Lower leg skin (tissue), 4 donors: Measurements from ENCODE around the gene INSYN2B. TPM values are rescaled to one million over a fixed set of nuclear protein-coding genes. Genes with fewer than 3 reads are reported as not detected.

Experiments
- DNase-seq, 2 donors: peaks; one replicate each; pipeline ENCODE4 v3.0.0-alpha.2; 2019; ENCODE audit warnings: low spot score in 2 of 2
- H3K4me3 ChIP-seq: fragments of 200-600 bp; sonication (generic); 2 replicates; pipeline ENCODE4 v1.5.1; 2017; ENCODE audit warnings: mild to moderate bottlenecking, low read depth; ENCODE audit not compliant: poor library complexity, severe bottlenecking
- CTCF ChIP-seq, 3 donors: fragments of 450-650 bp; IDR thresholded peaks; one replicate each; pipeline ENCODE4 v1.5.1; 2016; ENCODE audit warnings: antibody characterized with exemption in 3 of 3, mild to moderate bottlenecking in 3 of 3, moderate library complexity in 2 of 3
- POLR2A ChIP-seq, 2 donors: fragments of 450-650 bp; IDR thresholded peaks; one replicate each; pipeline ENCODE4 v1.6.1; 2016 to 2017; ENCODE audit warnings: antibody characterized with exemption in 2 of 2, mild to moderate bottlenecking in 1 of 2, moderate library complexity in 1 of 2
- WGBS, 2 donors: methylation state at CpG; one replicate each; pipeline ENCODE4 v1.1.5; 2018; 5-methylcytosine and 5-hydroxymethylcytosine counted together
- intact Hi-C: fragments of 100-400 bp; cut with DNase I; formaldehyde crosslinking; loops from one replicate; pipeline ENCODE4 v1.15.0; 2023; ENCODE audit warnings: low total_unique reads
- total RNA-seq, 4 donors: library from RNA; depleted of rRNA; stranded (reverse); fragments of >200 nt; gene quantifications; one replicate each; pipeline ENCODE4 v1.1.0, GENCODE V29; 2016

INSYN2B gene
- total RNA-seq, 4 donors from 2014 or later, result 0.15 to 2.0 (median 0.82) TPM

DNA sequence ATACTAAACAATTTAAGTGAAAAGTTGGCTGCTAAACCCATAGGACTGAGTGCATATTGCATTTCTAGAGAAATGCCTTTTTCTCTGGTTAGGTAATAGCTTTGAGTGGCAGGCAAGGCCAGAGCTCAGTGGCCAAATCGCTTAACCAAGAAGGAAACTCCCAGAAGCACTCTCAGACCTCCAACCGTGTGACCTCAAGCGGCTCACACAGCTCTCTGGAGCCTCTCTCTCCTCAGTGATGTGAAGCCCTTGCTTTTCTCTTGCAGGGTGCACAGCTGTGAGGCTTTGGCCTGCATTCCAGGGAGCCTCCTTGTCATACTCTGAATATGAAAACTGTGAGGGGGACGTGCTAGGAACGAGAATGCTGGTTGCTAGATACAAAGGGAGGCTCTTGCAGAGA, 106.7 kb downstream of the INSYN2B start:
- WGBS, 2 donors, result 63 to 81% methylated on average over 5 of the region's 5 CpGs
- no peak for DNase-seq
- intact Hi-C loops, result no loop called here
- TF ChIP-seq POLR2A (IDR thresholded peaks at IDR 0.05), result no peak
- no peak overlapping the region for H3K4me3 ChIP-seq

DNA sequence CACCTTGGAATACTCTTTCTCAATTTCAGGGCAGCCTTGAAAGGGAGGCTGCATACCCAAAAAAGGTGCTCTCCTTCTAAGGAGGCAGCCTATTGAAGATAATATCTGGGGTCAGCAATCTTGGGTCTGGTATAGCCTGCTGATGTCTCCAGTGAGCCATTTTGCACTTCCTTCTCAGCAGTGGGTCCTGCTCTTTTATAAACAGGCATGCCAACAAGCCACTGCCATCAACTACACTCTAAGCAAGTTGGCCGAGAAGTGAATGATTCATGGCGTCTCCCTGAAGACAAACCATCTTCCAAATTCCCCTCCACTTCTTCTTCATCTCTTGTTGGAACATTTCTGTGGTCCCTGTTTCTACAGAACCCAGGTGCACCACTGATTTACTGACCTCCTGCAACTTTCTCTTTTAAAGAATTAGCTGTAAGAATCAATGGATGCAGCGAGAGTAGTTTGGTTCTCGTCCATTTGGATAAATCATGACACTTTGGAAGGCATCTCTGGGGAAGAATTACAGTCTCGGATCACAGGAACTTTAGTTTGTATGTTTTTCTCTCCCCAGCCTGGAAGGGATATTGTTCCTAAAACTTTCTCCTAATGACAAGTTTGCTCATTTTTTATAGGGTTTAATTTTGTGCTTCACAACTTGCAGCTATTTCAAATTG, 108.3 kb downstream of the INSYN2B start:
- WGBS, 2 donors, result 64 to 66% methylated on average over 5 of the region's 5 CpGs
- intact Hi-C loops, result no loop called here
- TF ChIP-seq POLR2A (IDR thresholded peaks at IDR 0.05) (no peak), CTCF (IDR thresholded peaks at IDR 0.05) (no peak)
- H3K4me3 ChIP-seq, result no peak overlapping the region
- no peak for DNase-seq

- no peak for DNase-seq
- 51 to 56% methylated on average over 2 of the region's 2 CpGs for WGBS, 2 donors
- no peak overlapping the region for H3K4me3 ChIP-seq
- TF ChIP-seq POLR2A (IDR thresholded peaks at IDR 0.05) (no peak), CTCF (IDR thresholded peaks at IDR 0.05) (no peak)
- intact Hi-C loops, result no loop called here
These were observed 110.1 kb downstream of the INSYN2B start for GRCh38 chr5:169870211-169870610.

- no peak for DNase-seq
- 90% methylated on average over 3 of the region's 3 CpGs for WGBS, 2 donors
- TF ChIP-seq POLR2A (IDR thresholded peaks at IDR 0.05) (no peak), CTCF (IDR thresholded peaks at IDR 0.05) (no peak)
- intact Hi-C loops, result no loop called here
- no peak overlapping the region for H3K4me3 ChIP-seq
These were observed 111.2 kb downstream of the INSYN2B start for GRCh38 chr5:169869066-169869465.

DNA sequence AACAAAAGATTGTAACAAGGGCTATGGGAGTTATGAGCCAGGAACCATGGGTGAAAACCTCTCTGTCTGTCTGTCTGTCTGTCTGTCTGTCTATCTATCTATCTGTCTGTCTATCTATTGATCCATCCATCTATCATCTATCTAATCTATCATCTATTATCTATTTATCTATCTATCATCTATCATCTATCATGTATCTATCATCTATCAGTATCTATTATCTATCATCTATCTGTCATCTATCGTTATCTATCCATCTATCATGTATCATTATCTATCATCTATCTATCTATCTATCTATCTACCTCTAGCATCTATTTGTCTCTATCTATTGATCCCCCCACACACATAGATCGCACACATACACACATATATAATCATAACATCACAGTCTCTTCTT, 112.9 kb downstream of the INSYN2B start:
- no peak overlapping the region for H3K4me3 ChIP-seq
- no peak for DNase-seq
- 94 to 95% methylated on average over 2 of the region's 2 CpGs for WGBS, 2 donors
- no peak for TF ChIP-seq POLR2A (IDR thresholded peaks at IDR 0.05)
- no peak for TF ChIP-seq CTCF (IDR thresholded peaks at IDR 0.05)
- intact Hi-C loops, result no loop called here

DNA sequence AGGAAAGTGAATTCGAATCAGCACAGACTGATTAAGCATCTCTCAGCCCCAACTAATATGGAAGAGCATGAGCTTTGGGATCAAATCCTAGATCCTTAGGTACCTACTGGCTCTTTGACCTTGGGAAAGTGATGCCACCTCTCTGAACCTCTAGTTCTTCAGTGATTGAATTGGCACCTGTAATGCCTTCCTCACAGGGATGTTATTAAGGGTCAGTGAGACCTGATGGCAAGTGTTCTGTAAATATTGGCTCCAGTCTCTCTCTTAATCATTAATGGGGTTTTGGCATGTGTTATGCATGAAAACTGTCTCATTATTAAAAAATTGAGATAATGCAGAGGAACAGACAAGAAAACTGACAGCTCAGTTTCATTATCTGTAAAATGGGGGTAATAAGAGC, 115.8 kb downstream of the INSYN2B start:
- whole genome bisulfite sequencing, 2 donors, result 78 to 88% methylated on average over 1 of the region's 1 CpG
- no peak for TF ChIP-seq CTCF (IDR thresholded peaks at IDR 0.05)
- DNase-seq, result no peak
- intact Hi-C loops, result no loop called here
- no peak overlapping the region for H3K4me3 ChIP-seq
